Measurements from ENCODE around the gene CREG2. TPM values are rescaled to one million over a fixed set of nuclear protein-coding genes. Genes with fewer than 3 reads are reported as not detected.

Gene CREG2
- total and polyA plus RNA-seq, 2 donors (not counting 1 experiment from before 2014, with no cell fraction given), result 0.08 to 0.50 TPM

GRCh38 chr2:101349893-101350662, 37.2 kb downstream of the CREG2 start:
- Histone ChIP-seq H3K27me3 (ENCODE audit: control insufficient read depth, insufficient read depth, low read length) (no peaks in the 10 kb centered on the region), H3K4me3 (replicated peaks in 1 of 4; ENCODE audit: control extremely low read depth in 1 of 4, insufficient read depth in 1 of 4, low read depth in 3 of 4, low read length in 4 of 4) (no peak overlapping the region), H3K9me3 (ENCODE audit: control insufficient read depth, insufficient read depth, low read depth, low read length) (no peaks in the 10 kb centered on the region), H2AFZ (ENCODE audit: low read length) (no peak overlapping the region), H3K4me1 (ENCODE audit: control insufficient read depth, extremely low read depth, insufficient read depth, low read length) (no peaks in the 10 kb centered on the region), H3K9ac (ENCODE audit: insufficient read depth, low read length) (no peak overlapping the region), H3K27ac (ENCODE audit: insufficient read depth, low read length) (no peak overlapping the region), H3K36me3 (ENCODE audit: control insufficient read depth, insufficient read depth, low read length) (no peaks in the 10 kb centered on the region), H3K4me2 (ENCODE audit: extremely low read depth, insufficient read depth, low read length) (no peak overlapping the region), H4K20me1 (ENCODE audit: control insufficient read depth, extremely low read depth, insufficient read depth, low read length) (no peaks in the 10 kb centered on the region), H3K79me2 (ENCODE audit: control insufficient read depth, insufficient read depth, low read length) (no peaks in the 10 kb centered on the region)
- peak; percentile 54 to 68 for DNase-seq (ENCODE audit: low read depth in 2 of 2)
- no peak for TF ChIP-seq EZH2 (IDR thresholded peaks at IDR 0.05; ENCODE audit: low read length, missing control alignments)
- TF ChIP-seq, protein P1, sequence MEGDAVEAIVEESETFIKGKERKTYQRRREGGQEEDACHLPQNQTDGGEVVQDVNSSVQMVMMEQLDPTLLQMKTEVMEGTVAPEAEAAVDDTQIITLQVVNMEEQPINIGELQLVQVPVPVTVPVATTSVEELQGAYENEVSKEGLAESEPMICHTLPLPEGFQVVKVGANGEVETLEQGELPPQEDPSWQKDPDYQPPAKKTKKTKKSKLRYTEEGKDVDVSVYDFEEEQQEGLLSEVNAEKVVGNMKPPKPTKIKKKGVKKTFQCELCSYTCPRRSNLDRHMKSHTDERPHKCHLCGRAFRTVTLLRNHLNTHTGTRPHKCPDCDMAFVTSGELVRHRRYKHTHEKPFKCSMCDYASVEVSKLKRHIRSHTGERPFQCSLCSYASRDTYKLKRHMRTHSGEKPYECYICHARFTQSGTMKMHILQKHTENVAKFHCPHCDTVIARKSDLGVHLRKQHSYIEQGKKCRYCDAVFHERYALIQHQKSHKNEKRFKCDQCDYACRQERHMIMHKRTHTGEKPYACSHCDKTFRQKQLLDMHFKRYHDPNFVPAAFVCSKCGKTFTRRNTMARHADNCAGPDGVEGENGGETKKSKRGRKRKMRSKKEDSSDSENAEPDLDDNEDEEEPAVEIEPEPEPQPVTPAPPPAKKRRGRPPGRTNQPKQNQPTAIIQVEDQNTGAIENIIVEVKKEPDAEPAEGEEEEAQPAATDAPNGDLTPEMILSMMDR (conservative IDR thresholded peaks at IDR 0.05 in 1 of 2, IDR thresholded peaks at IDR 0.05 in 1 of 2; ENCODE audit: low read depth in 1 of 2, low read length in 2 of 2), result peak; percentile 46 to 61

- Histone ChIP-seq H2AFZ (ENCODE audit: low read length) (no peak overlapping the region), H3K79me2 (ENCODE audit: control insufficient read depth, insufficient read depth, low read length) (no peaks in the 10 kb centered on the region), H3K27ac (ENCODE audit: insufficient read depth, low read length) (no peak overlapping the region), H3K4me2 (ENCODE audit: extremely low read depth, insufficient read depth, low read length) (no peak overlapping the region), H3K27me3 (ENCODE audit: control insufficient read depth, insufficient read depth, low read length) (no peaks in the 10 kb centered on the region), H3K36me3 (ENCODE audit: control insufficient read depth, insufficient read depth, low read length) (no peaks in the 10 kb centered on the region), H3K9ac (ENCODE audit: insufficient read depth, low read length) (no peak overlapping the region), H3K9me3 (ENCODE audit: control insufficient read depth, insufficient read depth, low read depth, low read length) (no peaks in the 10 kb centered on the region), H3K4me3 (replicated peaks in 1 of 4; ENCODE audit: control extremely low read depth in 1 of 4, insufficient read depth in 1 of 4, low read depth in 3 of 4, low read length in 4 of 4) (no peak overlapping the region), H3K4me1 (ENCODE audit: control insufficient read depth, extremely low read depth, insufficient read depth, low read length) (no peaks in the 10 kb centered on the region), H4K20me1 (ENCODE audit: control insufficient read depth, extremely low read depth, insufficient read depth, low read length) (no peaks in the 10 kb centered on the region)
- DNase-seq (ENCODE audit: low read depth in 2 of 2), result no peak
- TF ChIP-seq, protein P1 (conservative IDR thresholded peaks at IDR 0.05 in 1 of 2, IDR thresholded peaks at IDR 0.05 in 1 of 2; ENCODE audit: low read depth in 1 of 2, low read length in 2 of 2), result no peak
- no peak for TF ChIP-seq EZH2 (IDR thresholded peaks at IDR 0.05; ENCODE audit: low read length, missing control alignments)
Measured at GRCh38 chr2:101348883-101349282, 38.4 kb downstream of the CREG2 start.

GRCh38 chr2:101346909-101347308, 40.4 kb downstream of the CREG2 start:
- no peak overlapping the region for H3K27ac ChIP-seq (ENCODE audit: insufficient read depth, low read length)
- DNase-seq (ENCODE audit: low read depth in 2 of 2), result no peak
- no peak overlapping the region for H2AFZ ChIP-seq (ENCODE audit: low read length)
- H3K9me3 ChIP-seq (ENCODE audit: control insufficient read depth, insufficient read depth, low read depth, low read length), result no peaks in the 10 kb centered on the region
- no peaks in the 10 kb centered on the region for H3K4me1 ChIP-seq (ENCODE audit: control insufficient read depth, extremely low read depth, insufficient read depth, low read length)
- H3K27me3 ChIP-seq (ENCODE audit: control insufficient read depth, insufficient read depth, low read length), result no peaks in the 10 kb centered on the region
- H3K4me2 ChIP-seq (ENCODE audit: extremely low read depth, insufficient read depth, low read length), result no peak overlapping the region
- H3K79me2 ChIP-seq (ENCODE audit: control insufficient read depth, insufficient read depth, low read length), result no peaks in the 10 kb centered on the region
- no peaks in the 10 kb centered on the region for H3K36me3 ChIP-seq (ENCODE audit: control insufficient read depth, insufficient read depth, low read length)
- no peak for TF ChIP-seq EZH2 (IDR thresholded peaks at IDR 0.05; ENCODE audit: low read length, missing control alignments)
- TF ChIP-seq, protein P1 (conservative IDR thresholded peaks at IDR 0.05 in 1 of 2, IDR thresholded peaks at IDR 0.05 in 1 of 2; ENCODE audit: low read depth in 1 of 2, low read length in 2 of 2), result no peak
- no peak overlapping the region for H3K4me3 ChIP-seq (replicated peaks in 1 of 4; ENCODE audit: control extremely low read depth in 1 of 4, insufficient read depth in 1 of 4, low read depth in 3 of 4, low read length in 4 of 4)
- no peaks in the 10 kb centered on the region for H4K20me1 ChIP-seq (ENCODE audit: control insufficient read depth, extremely low read depth, insufficient read depth, low read length)
- no peak overlapping the region for H3K9ac ChIP-seq (ENCODE audit: insufficient read depth, low read length)

Measured in fibroblast of lung (primary cell).